ENCODE data around the gene PIP5KL1. TPM values are rescaled to one million over a fixed set of nuclear protein-coding genes. Genes with fewer than 3 reads are reported as not detected.

The PIP5KL1 gene
- total RNA-seq, 1 donor from 2014 or later = not detected

GRCh38 chr9:127927201-127927987 lies 3.2 kb downstream of the PIP5KL1 start:
- H3K4me3 ChIP-seq = no peak overlapping the region
- H3K9me3 ChIP-seq = no peaks in the 10 kb centered on the region
- peaks cover 0 to 28% of the 10 kb centered on the region in 2 donors for H3K4me1 ChIP-seq
- H3K27me3 ChIP-seq = no peaks in the 10 kb centered on the region
- intact Hi-C loops (cut with DNase I) = loop anchor here (10.0 kb wide), 1 partner anchor 423 kb away; no protein-coding TSS in a partner anchor
- no peak for TF ChIP-seq CTCF (IDR thresholded peaks at IDR 0.05)
- no peaks in the 10 kb centered on the region for H3K36me3 ChIP-seq
- H3K27ac ChIP-seq = no peak overlapping the region
- DNase-seq (ENCODE audit: low spot score in 2 of 2) = no peak

GRCh38 chr9:127926906-127927200 lies 3.7 kb downstream of the PIP5KL1 start:
- no peak for TF ChIP-seq CTCF (IDR thresholded peaks at IDR 0.05)
- Histone ChIP-seq H3K4me3 (no peak overlapping the region), H3K36me3 (no peaks in the 10 kb centered on the region), H3K9me3 (no peaks in the 10 kb centered on the region), H3K27ac (no peak overlapping the region), H3K4me1 (peaks cover 0 to 29% of the 10 kb centered on the region in 2 donors), H3K27me3 (no peaks in the 10 kb centered on the region)
- no peak for DNase-seq (ENCODE audit: low spot score in 2 of 2)
- intact Hi-C loops (cut with DNase I) = loop anchor here (10.0 kb wide), 1 partner anchor 422 kb away; no protein-coding TSS in a partner anchor

GRCh38 chr9:127925959-127926905 lies 4.3 kb downstream of the PIP5KL1 start:
- Histone ChIP-seq H3K4me3 (no peak overlapping the region), H3K27me3 (no peaks in the 10 kb centered on the region), H3K36me3 (no peaks in the 10 kb centered on the region), H3K9me3 (no peaks in the 10 kb centered on the region), H3K27ac (no peak overlapping the region), H3K4me1 (peaks cover 0 to 32% of the 10 kb centered on the region in 2 donors)
- intact Hi-C loops (cut with DNase I) = loop anchor here (10.0 kb wide), 1 partner anchor 421 kb away; no protein-coding TSS in a partner anchor
- TF ChIP-seq CTCF (IDR thresholded peaks at IDR 0.05) = no peak
- DNase-seq (ENCODE audit: low spot score in 2 of 2) = no peak

- H3K9me3 ChIP-seq = no peaks in the 10 kb centered on the region
- H3K27me3 ChIP-seq = no peaks in the 10 kb centered on the region
- no peak for DNase-seq (ENCODE audit: low spot score in 2 of 2)
- intact Hi-C loops (cut with DNase I) = loop anchor here (10.0 kb wide), 1 partner anchor 420 kb away; no protein-coding TSS in a partner anchor
- H3K27ac ChIP-seq = no peak overlapping the region
- H3K4me3 ChIP-seq = no peak overlapping the region
- no peak for TF ChIP-seq CTCF (IDR thresholded peaks at IDR 0.05)
- H3K36me3 ChIP-seq = no peaks in the 10 kb centered on the region
- peaks cover 0 to 23% of the 10 kb centered on the region in 2 donors for H3K4me1 ChIP-seq
Measured at GRCh38 chr9:127924736-127925444, 5.7 kb downstream of the PIP5KL1 start.

GRCh38 chr9:127923771-127924170 lies 6.8 kb downstream of the PIP5KL1 start:
- Histone ChIP-seq H3K27me3 (no peaks in the 10 kb centered on the region), H3K4me1 (peaks cover 0 to 31% of the 10 kb centered on the region in 2 donors), H3K36me3 (no peaks in the 10 kb centered on the region), H3K4me3 (no peak overlapping the region), H3K9me3 (no peaks in the 10 kb centered on the region), H3K27ac (no peak overlapping the region)
- no peak for TF ChIP-seq CTCF (IDR thresholded peaks at IDR 0.05)
- DNase-seq (ENCODE audit: low spot score in 2 of 2) = no peak
- intact Hi-C loops (cut with DNase I) = loop anchor here (10.0 kb wide), 1 partner anchor 419 kb away; no protein-coding TSS in a partner anchor
